DOHH2 (cell line): Measurements from ENCODE around the gene PAM.

Experiments used
- CTCF ChIP-seq: fragments of 200-600 bp; sonication (generic); IDR thresholded peaks from one replicate; pipeline ENCODE4 v1.5.1; 2014; ENCODE audit warnings: antibody characterized with exemption, mild to moderate bottlenecking, low read depth, low read length; ENCODE audit not compliant: poor library complexity, severe bottlenecking
- EZH2phosphoT487 ChIP-seq: fragments of 200-600 bp; sonication (generic); IDR thresholded peaks from 2 replicates; pipeline ENCODE4 v1.6.1; 2017; ENCODE audit warnings: borderline replicate concordance, mild to moderate bottlenecking, antibody characterized with exemption, low read length, moderate library complexity, mixed read lengths

GRCh38 chr5:103003872-103004271 lies 248.8 kb downstream of the PAM start:
- no peak for TF ChIP-seq EZH2phosphoT487
- no peak for TF ChIP-seq CTCF
